Measurements from ENCODE around the gene ADNP2. TPM values are rescaled to one million over a fixed set of nuclear protein-coding genes. Genes with fewer than 3 reads are reported as not detected.

The ADNP2 gene, protein sequence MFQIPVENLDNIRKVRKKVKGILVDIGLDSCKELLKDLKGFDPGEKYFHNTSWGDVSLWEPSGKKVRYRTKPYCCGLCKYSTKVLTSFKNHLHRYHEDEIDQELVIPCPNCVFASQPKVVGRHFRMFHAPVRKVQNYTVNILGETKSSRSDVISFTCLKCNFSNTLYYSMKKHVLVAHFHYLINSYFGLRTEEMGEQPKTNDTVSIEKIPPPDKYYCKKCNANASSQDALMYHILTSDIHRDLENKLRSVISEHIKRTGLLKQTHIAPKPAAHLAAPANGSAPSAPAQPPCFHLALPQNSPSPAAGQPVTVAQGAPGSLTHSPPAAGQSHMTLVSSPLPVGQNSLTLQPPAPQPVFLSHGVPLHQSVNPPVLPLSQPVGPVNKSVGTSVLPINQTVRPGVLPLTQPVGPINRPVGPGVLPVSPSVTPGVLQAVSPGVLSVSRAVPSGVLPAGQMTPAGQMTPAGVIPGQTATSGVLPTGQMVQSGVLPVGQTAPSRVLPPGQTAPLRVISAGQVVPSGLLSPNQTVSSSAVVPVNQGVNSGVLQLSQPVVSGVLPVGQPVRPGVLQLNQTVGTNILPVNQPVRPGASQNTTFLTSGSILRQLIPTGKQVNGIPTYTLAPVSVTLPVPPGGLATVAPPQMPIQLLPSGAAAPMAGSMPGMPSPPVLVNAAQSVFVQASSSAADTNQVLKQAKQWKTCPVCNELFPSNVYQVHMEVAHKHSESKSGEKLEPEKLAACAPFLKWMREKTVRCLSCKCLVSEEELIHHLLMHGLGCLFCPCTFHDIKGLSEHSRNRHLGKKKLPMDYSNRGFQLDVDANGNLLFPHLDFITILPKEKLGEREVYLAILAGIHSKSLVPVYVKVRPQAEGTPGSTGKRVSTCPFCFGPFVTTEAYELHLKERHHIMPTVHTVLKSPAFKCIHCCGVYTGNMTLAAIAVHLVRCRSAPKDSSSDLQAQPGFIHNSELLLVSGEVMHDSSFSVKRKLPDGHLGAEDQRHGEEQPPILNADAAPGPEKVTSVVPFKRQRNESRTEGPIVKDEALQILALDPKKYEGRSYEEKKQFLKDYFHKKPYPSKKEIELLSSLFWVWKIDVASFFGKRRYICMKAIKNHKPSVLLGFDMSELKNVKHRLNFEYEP
- 11.5 and 15.5 TPM in 2 replicates for total RNA-seq (2014; rRNA removed; shearing (Covaris generic); ENCODE audit: low replicate concordance)

DNA sequence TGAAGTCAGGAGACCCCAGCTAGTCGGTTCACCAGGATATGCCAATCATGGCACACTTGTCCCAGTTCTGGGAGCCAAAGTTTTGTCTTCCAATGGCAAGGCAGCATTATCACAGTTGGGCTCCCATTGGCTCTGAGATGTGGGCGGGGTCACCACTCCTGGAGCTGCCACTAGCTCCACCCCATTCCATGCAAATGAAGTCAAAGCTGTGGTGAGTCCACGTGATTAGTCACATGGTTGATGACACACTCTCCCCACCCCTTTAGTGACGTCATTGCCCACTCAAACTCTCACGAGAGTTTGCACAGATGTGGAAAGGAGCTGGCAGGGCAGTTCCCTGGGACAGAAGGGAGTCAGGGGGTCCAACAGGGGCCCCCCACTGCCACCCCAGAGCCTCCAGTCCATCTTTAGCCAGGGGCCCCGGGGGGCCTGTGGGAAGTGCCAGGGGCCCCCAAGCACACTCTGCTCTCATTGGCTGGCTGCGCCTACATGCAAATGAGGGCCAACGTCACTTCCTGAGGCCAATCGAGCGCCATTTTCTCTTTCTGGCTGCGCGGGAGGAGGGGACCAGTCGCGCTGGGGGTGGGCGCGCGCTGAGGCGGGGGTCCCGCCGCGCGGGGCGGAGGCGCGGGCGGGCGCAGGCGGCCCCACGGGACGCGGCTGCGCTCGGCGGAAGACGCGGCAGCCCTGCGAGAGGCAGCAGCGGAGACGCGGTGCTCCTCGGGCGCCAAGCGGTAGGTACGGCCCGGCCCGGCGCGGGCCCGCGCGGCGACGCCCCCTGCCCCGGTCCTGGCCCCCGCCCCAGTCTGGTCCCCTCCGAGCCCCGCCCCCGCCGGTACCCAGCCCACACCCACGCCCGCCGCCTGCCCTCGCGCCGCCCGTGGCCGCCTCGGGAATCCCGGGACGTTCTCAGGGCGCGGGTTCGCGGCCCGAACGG, at the start of gene ADNP2:
Gene ADNP2 (plus strand): TSS at position 524 of the 937 bp plus-strand sequence. CDS start 8,281 bp downstream, outside the sequence.
- Histone ChIP-seq H3K4me1 (ENCODE audit: low read length) (peaks cover 16% of the 10 kb centered on the region), H3K4me2 (ENCODE audit: low read depth, low read length, poor library complexity, severe bottlenecking) (peak within 1 kb of the TSS; percentile 75), H3K79me2 (ENCODE audit: low read length) (peaks cover 43% of the 10 kb centered on the region), H3K27me3 (ENCODE audit: low read length) (no peaks in the 10 kb centered on the region), H3K9me3 (ENCODE audit: low read length) (0 out of 2 replicates have a peak, but pooled peaks cover 3% of the 10 kb centered on the region), H4K20me1 (ENCODE audit: insufficient read depth, low read depth, low read length) (peaks cover 5% of the 10 kb centered on the region; the same call in 1 of the 2 replicates), H3K36me3 (ENCODE audit: insufficient read depth, low read length) (no peaks in the 10 kb centered on the region), H3K9ac (ENCODE audit: low read length) (peak within 1 kb of the TSS; percentile 68), H3K27ac (ENCODE audit: low read length) (no peak within 1 kb of the TSS), H3K4me3 (ENCODE audit: low read length) (peak within 1 kb of the TSS; percentile 70), H3K9me2 (replicated peaks; ENCODE audit: insufficient read depth, low read length) (no peaks in the 10 kb centered on the region), H2AFZ (ENCODE audit: low read length) (peak within 1 kb of the TSS; percentile 47; the same call in 1 of the 2 replicates)
- DNase-seq, result peak; percentile 90

DNA sequence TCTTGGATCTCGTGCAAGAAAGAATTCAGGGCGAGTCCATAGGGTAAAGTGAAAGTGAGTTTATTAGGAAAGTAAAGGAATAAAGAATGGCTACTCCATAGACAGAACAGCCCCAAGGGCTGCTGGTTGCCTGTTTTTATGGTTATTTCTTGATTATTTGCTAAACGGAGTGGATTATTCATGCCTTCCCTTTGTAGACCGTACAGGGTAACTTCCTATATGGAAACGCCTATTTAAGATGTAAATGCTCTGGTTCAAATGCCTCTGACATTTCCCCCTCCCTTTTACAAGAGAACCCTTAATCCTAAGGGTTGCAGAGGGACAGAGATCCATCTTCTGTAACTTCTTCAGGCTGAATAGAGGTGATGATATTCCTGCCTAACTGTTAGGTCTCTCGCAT, 49.1 kb upstream of the ADNP2 start:
- H3K9me3 ChIP-seq (ENCODE audit: low read length), result peaks cover 9% of the 10 kb centered on the region

DNA sequence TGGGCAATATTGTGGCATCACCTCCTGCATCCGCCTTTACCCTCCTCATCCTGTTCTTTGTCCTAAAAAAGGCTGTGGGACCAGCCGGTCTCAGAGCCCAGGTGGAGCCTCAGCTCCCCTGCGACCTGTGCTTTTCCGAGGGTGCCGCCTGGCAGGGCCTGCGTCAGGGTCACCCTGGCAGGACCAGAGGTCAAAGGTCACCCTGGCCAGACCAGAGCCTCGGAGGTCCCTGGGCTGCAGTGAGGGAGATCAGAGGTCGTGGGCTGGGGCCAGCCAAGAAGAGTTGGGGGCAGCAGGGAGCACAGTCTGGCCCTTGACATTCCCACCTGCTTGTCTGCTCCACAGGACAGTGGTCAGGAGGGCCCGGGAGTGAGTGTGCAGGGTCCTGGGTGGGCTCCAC, 43.4 kb upstream of the ADNP2 start:
- H3K9me2 ChIP-seq (replicated peaks; ENCODE audit: insufficient read depth, low read length), result no peaks in the 10 kb centered on the region
- H3K79me2 ChIP-seq (ENCODE audit: low read length), result no peaks in the 10 kb centered on the region
- H3K4me3 ChIP-seq (ENCODE audit: low read length), result no peak overlapping the region
- no peak overlapping the region for H3K9ac ChIP-seq (ENCODE audit: low read length)
- H2AFZ ChIP-seq (ENCODE audit: low read length), result no peak overlapping the region
- no peaks in the 10 kb centered on the region for H3K4me1 ChIP-seq (ENCODE audit: low read length)
- no peaks in the 10 kb centered on the region for H4K20me1 ChIP-seq (ENCODE audit: insufficient read depth, low read depth, low read length)
- no peak overlapping the region for H3K27ac ChIP-seq (ENCODE audit: low read length)
- no peaks in the 10 kb centered on the region for H3K27me3 ChIP-seq (ENCODE audit: low read length)
- no peak overlapping the region for H3K4me2 ChIP-seq (ENCODE audit: low read depth, low read length, poor library complexity, severe bottlenecking)
- peaks cover 6% of the 10 kb centered on the region for H3K36me3 ChIP-seq (ENCODE audit: insufficient read depth, low read length)
- no peak for DNase-seq
- peaks cover under 1% of the 10 kb centered on the region; the same call in 1 of the 2 replicates for H3K9me3 ChIP-seq (ENCODE audit: low read length)

More for the DNA sequence above, 49.1 kb upstream of the ADNP2 start:
- no peaks in the 10 kb centered on the region for H3K4me1 ChIP-seq (ENCODE audit: low read length)
- no peak overlapping the region for H3K4me2 ChIP-seq (ENCODE audit: low read depth, low read length, poor library complexity, severe bottlenecking)
- H2AFZ ChIP-seq (ENCODE audit: low read length), result no peak overlapping the region
- peaks cover 3% of the 10 kb centered on the region; the same call in 1 of the 2 replicates for H3K36me3 ChIP-seq (ENCODE audit: insufficient read depth, low read length)
- no peak overlapping the region for H3K27ac ChIP-seq (ENCODE audit: low read length)
- no peaks in the 10 kb centered on the region for H3K9me2 ChIP-seq (replicated peaks; ENCODE audit: insufficient read depth, low read length)
- no peak for DNase-seq
- H3K79me2 ChIP-seq (ENCODE audit: low read length), result no peaks in the 10 kb centered on the region
- no peak overlapping the region for H3K9ac ChIP-seq (ENCODE audit: low read length)
- no peaks in the 10 kb centered on the region for H3K27me3 ChIP-seq (ENCODE audit: low read length)
- H3K4me3 ChIP-seq (ENCODE audit: low read length), result no peak overlapping the region
- no peaks in the 10 kb centered on the region for H4K20me1 ChIP-seq (ENCODE audit: insufficient read depth, low read depth, low read length)

DNA sequence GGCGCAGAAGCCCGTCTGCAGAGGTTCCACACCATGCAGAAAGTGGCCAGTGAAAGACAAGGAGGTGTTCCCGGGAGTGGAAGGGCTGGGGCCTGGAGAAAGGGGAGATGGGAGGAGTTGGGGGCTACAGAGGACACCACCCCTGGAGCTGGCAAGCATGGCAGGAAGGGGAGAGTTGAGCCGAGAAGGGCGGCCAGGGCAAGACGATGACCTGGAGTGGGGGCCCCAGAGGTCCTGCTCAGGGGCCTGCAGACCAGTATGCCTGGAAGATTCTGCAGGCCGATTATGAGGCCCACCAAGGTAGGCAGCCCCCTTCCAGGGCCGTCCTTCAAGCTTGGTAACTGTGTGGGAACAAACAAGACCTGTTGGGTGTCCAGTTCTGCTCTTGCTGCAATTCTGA, 41.7 kb upstream of the ADNP2 start:
- H3K27me3 ChIP-seq (ENCODE audit: low read length), result no peaks in the 10 kb centered on the region
- no peaks in the 10 kb centered on the region for H3K79me2 ChIP-seq (ENCODE audit: low read length)
- peaks cover 8% of the 10 kb centered on the region for H3K36me3 ChIP-seq (ENCODE audit: insufficient read depth, low read length)
- H3K9me3 ChIP-seq (ENCODE audit: low read length), result peaks cover 3% of the 10 kb centered on the region
- H3K4me3 ChIP-seq (ENCODE audit: low read length), result no peak overlapping the region
- H2AFZ ChIP-seq (ENCODE audit: low read length), result no peak overlapping the region
- H3K27ac ChIP-seq (ENCODE audit: low read length), result no peak overlapping the region
- H3K4me1 ChIP-seq (ENCODE audit: low read length), result no peaks in the 10 kb centered on the region
- H4K20me1 ChIP-seq (ENCODE audit: insufficient read depth, low read depth, low read length), result no peaks in the 10 kb centered on the region
- DNase-seq, result no peak
- no peaks in the 10 kb centered on the region for H3K9me2 ChIP-seq (replicated peaks; ENCODE audit: insufficient read depth, low read length)
- H3K4me2 ChIP-seq (ENCODE audit: low read depth, low read length, poor library complexity, severe bottlenecking), result no peak overlapping the region
- no peak overlapping the region for H3K9ac ChIP-seq (ENCODE audit: low read length)

DNA sequence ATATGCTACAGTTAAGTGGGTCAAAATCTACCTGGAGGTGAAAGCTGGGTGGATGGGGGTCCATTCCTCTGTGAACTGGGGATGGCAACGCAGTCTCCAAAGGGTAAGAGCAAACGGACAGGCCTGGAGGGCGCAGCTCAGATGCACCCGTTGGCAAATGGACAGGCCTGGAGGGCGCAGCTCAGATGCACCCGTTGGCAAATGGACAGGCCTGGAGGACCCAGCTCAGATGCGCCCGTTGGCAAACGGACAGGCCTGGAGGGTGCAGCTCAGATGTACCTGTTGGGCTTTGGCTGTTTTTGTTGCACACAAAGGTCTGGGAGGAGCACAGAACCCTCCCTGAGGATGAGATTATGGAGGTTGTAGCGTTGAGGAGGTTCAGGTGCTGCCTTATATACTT, 41.2 kb upstream of the ADNP2 start:
- Histone ChIP-seq H2AFZ (ENCODE audit: low read length) (no peak overlapping the region), H3K27ac (ENCODE audit: low read length) (no peak overlapping the region), H3K4me2 (ENCODE audit: low read depth, low read length, poor library complexity, severe bottlenecking) (no peak overlapping the region), H3K4me1 (ENCODE audit: low read length) (no peaks in the 10 kb centered on the region), H3K4me3 (ENCODE audit: low read length) (no peak overlapping the region), H3K9me2 (replicated peaks; ENCODE audit: insufficient read depth, low read length) (no peaks in the 10 kb centered on the region), H3K79me2 (ENCODE audit: low read length) (no peaks in the 10 kb centered on the region), H3K36me3 (ENCODE audit: insufficient read depth, low read length) (peaks cover 8% of the 10 kb centered on the region), H3K9me3 (ENCODE audit: low read length) (peaks cover 3% of the 10 kb centered on the region), H3K27me3 (ENCODE audit: low read length) (no peaks in the 10 kb centered on the region), H4K20me1 (ENCODE audit: insufficient read depth, low read depth, low read length) (no peaks in the 10 kb centered on the region), H3K9ac (ENCODE audit: low read length) (no peak overlapping the region)
- no peak for DNase-seq

DNA sequence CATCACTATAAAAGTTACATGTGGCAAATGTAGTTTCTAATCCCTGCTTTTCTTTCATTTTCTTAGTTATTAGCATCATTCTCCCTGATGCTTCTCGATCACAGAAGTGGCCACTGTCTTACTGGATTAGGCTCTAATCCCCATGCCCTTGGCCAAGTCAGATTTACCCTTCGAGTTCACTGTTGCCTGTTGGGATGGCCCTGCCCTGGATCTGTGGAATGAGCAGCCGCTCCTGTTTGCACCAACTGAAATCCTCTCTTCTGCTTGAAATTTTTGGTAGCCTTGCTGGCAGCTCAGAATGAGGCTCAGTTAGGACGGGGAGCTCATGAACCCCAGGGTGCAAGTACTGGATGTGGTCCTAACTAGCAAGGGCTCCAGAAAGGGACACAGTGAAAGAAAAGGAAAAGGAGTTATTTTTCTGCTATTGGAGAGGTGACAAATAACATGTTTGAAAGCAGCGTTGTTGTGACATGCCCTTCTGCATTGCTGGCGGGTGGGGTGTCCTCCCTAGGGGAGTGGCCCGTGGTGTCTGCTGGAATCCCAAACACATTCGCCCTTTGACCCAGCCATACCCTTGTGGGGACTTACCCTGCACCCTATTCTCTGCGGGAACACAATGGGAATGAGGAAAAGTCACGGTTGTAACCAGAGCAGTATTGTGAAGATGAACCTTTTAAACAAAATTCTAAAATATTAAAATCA, 40.3 kb upstream of the ADNP2 start:
- no peaks in the 10 kb centered on the region for H4K20me1 ChIP-seq (ENCODE audit: insufficient read depth, low read depth, low read length)
- H3K9ac ChIP-seq (ENCODE audit: low read length), result no peak overlapping the region
- no peaks in the 10 kb centered on the region for H3K79me2 ChIP-seq (ENCODE audit: low read length)
- H3K36me3 ChIP-seq (ENCODE audit: insufficient read depth, low read length), result peaks cover 8% of the 10 kb centered on the region
- H2AFZ ChIP-seq (ENCODE audit: low read length), result no peak overlapping the region
- H3K9me3 ChIP-seq (ENCODE audit: low read length), result peaks cover 3% of the 10 kb centered on the region
- H3K4me3 ChIP-seq (ENCODE audit: low read length), result no peak overlapping the region
- no peak overlapping the region for H3K4me2 ChIP-seq (ENCODE audit: low read depth, low read length, poor library complexity, severe bottlenecking)
- no peaks in the 10 kb centered on the region for H3K4me1 ChIP-seq (ENCODE audit: low read length)
- no peaks in the 10 kb centered on the region for H3K27me3 ChIP-seq (ENCODE audit: low read length)
- no peaks in the 10 kb centered on the region for H3K9me2 ChIP-seq (replicated peaks; ENCODE audit: insufficient read depth, low read length)
- DNase-seq, result no peak
- no peak overlapping the region for H3K27ac ChIP-seq (ENCODE audit: low read length)

DNA sequence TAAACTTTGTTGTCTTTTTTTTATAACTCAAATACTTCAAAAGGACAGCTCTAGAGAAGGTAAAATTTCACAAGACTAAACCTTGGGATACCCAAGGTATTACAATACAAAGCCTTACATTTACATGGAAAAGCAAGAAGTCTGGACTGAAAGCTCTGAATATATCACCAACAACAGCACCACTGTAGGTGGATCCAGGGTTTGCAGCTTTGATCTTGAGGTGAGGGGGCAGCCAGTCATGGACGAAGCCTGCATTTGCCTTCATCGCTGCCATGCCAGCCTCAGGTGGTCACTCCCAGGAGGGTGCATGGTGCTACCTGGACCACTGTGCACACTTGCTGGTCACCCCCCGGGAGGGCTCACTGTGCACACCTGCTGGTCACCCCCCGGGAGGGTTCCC, 38.2 kb upstream of the ADNP2 start:
- DNase-seq, result no peak
- Histone ChIP-seq H3K4me3 (ENCODE audit: low read length) (no peak overlapping the region), H3K4me1 (ENCODE audit: low read length) (no peaks in the 10 kb centered on the region), H3K9ac (ENCODE audit: low read length) (no peak overlapping the region), H3K36me3 (ENCODE audit: insufficient read depth, low read length) (peaks cover 8% of the 10 kb centered on the region), H3K79me2 (ENCODE audit: low read length) (no peaks in the 10 kb centered on the region), H3K9me3 (ENCODE audit: low read length) (peaks cover 3% of the 10 kb centered on the region), H3K4me2 (ENCODE audit: low read depth, low read length, poor library complexity, severe bottlenecking) (no peak overlapping the region), H4K20me1 (ENCODE audit: insufficient read depth, low read depth, low read length) (no peaks in the 10 kb centered on the region), H3K27ac (ENCODE audit: low read length) (no peak overlapping the region), H2AFZ (ENCODE audit: low read length) (no peak overlapping the region), H3K9me2 (replicated peaks; ENCODE audit: insufficient read depth, low read length) (no peaks in the 10 kb centered on the region), H3K27me3 (ENCODE audit: low read length) (no peaks in the 10 kb centered on the region)

Data from Karpas-422 (cell line).